C4-2B (cell line): ENCODE measurements around the gene USP11.
"Not testable (repeated sequence)": the region's sequence is repeated elsewhere in the genome, so short reads cannot be mapped to it uniquely, and the experiment has no call there.

Source experiments
- H3K27ac ChIP-seq: fragments of 450-650 bp; 2 replicates; pipeline ENCODE4 v1.5.1; 2017
- CTCF ChIP-seq: fragments of 450-650 bp; conservative IDR thresholded peaks from 2 replicates; pipeline ENCODE4 v1.5.1; 2017; ENCODE audit warnings: mild to moderate bottlenecking
- ZFX ChIP-seq: fragments of 450-650 bp; IDR thresholded peaks from 2 replicates; pipeline ENCODE4 v1.6.1; 2017

The USP11 gene

GRCh38 chrX:47248576-47248975 lies 15.8 kb downstream of the USP11 start:
- TF ChIP-seq CTCF = no peak
- TF ChIP-seq ZFX = no peak
- no peak overlapping the region for H3K27ac ChIP-seq

DNA sequence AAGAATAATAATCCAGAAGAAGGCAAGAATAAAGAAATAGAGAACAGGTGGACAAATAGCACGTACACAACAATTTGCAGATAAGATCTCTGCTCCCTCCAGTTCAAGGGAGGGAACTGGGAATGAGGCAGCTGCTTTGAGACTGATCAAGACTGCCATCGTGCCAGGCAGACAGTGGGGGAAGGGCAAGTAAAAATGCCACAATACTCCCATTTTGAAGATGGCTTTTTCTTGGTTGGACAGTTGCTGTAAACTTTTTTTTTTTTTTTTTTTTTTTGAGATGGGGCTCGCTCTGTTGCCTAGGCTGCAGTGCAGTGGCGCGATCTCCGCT lies 17.2 kb downstream of the USP11 start:
- TF ChIP-seq ZFX (no peak), CTCF (no peak)

DNA sequence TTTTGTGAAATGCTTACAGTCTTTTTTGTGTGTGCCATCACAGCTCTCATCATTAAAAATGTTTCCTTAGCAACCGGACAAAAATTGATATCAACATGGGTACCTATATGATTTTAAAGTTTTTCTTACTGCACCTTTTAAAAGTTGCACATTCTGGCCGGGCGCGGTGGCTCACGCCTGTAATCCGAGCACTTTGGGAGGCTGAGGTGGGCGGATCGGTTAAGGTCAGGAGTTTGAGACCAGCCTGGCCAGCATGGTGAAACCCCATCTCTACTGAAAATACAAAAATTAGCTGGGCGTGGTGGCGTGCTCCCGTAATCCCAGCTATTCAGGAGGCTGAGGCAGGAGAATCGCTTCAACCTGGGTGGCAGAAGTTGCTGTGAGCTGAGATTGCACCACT lies 24.8 kb downstream of the USP11 start:
- not testable (repeated sequence) for H3K27ac ChIP-seq

More for the DNA sequence above, 17.2 kb downstream of the USP11 start:
- no peak overlapping the region for H3K27ac ChIP-seq

DNA sequence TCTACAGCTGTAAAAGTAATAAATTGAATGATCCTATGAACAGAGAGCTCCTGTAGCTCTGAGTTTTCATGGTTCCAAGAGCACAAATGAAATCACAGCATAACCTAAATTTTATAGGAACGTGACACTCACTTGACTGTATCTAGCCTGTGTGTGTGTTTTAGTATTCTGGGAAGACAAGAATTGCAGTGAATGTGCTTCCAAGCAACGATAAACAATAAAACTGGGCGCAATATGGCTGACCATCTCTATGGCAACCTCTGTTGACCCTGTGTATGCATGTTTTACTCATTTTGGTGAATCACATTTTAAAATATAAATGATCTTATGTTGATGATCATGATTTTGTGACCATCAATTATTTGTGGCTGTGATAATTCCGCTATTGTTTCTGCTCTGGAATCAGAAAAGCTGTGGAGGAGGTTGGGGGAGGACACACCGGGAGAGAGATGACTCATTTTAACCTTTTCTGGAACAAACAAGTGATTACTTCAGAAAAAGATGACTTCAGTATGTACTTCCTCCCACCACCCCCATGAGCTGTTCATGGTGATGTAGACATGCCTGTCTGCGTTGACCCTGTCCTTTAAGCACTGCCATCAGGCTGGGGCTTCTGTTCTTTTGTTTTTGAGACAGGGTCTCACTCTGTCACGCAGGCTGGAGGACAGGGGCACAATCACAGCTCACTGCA lies 31.8 kb downstream of the USP11 start:
- TF ChIP-seq ZFX = no peak
- no peak for TF ChIP-seq CTCF
- no peak overlapping the region for H3K27ac ChIP-seq

- no peak overlapping the region for H3K27ac ChIP-seq
- no peak for TF ChIP-seq CTCF
Observed at GRCh38 chrX:47266643-47267042, 33.8 kb downstream of the USP11 start.

DNA sequence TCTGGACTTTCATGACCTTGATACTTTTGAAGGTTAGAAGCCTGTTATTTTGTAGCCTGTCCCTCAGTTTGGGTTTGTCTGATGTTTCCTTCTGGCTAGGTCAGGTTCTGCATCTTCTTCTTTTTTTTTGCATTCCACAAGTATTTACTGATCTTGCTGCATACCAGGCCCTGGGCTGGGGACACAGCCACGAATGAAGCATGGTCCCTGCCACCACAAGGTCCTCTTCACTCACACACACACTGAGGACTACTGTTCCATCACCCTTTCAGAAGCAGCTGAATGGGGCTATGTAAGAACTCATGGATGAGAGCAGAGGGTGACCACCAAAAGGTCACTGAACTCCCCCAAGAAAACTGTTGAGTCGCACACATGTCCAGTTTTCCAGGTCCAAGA lies 39.2 kb downstream of the USP11 start:
- TF ChIP-seq ZFX = no peak
- TF ChIP-seq CTCF = no peak
- no peak overlapping the region for H3K27ac ChIP-seq

GRCh38 chrX:47273011-47273730 lies 40.4 kb downstream of the USP11 start:
- H3K27ac ChIP-seq = no peak overlapping the region
- TF ChIP-seq CTCF (no peak), ZFX (no peak)

DNA sequence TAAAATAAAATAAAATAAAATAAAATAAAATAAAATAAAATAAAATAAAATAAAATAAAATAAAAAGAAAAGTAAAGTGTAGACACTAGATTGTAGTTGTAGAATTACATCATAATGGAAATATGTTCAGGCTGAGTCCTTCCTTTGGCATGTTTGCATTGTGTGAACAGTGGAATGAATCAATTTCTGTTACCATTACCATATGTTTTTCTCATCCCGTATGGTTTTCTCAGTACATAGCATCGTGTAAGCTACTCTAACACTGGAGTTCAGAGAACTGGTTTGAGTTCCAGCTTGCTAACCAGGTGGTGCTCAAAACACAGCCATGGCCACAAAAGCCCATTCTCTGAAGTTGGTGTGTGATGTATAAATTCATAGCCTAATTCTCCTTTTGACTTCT lies 45.9 kb downstream of the USP11 start:
- H3K27ac ChIP-seq = no peak overlapping the region
- no peak for TF ChIP-seq CTCF
- TF ChIP-seq ZFX = no peak
